ENCODE data around the gene PLEKHA1.

- TF ChIP-seq POLR2A (IDR thresholded peaks at IDR 0.05; ENCODE audit: low read length) (no peak), GATA1 (IDR thresholded peaks at IDR 0.05; ENCODE audit: low read depth, low read length) (no peak)
Measured at GRCh38 chr10:122475100-122475499, 100.6 kb downstream of the PLEKHA1 start.

Measured in erythroblast (primary cell).